Mammary epithelial cell (primary cell): ENCODE results near the gene DDIAS.

Experiments used
- EZH2 ChIP-seq: IDR thresholded peaks from 2 replicates; pipeline ENCODE4 v1.6.1; 2012; ENCODE audit warnings: low read length, inconsistent platforms, borderline replicate concordance
- TF ChIP-seq, protein P1 (sequence below), 2 donors: IDR thresholded peaks in 1 of 2; conservative IDR thresholded peaks in 1 of 2; 2 replicates each; pipeline ENCODE4 v1.5.1; 2011 to 2012; ENCODE audit warnings: inconsistent platforms in 2 of 2, low read length in 2 of 2, mild to moderate bottlenecking in 2 of 2, control low read depth in 1 of 2, low read depth in 1 of 2; ENCODE audit not compliant: insufficient read depth in 1 of 2; ENCODE audit errors: extremely low read depth in 1 of 2

DNA sequence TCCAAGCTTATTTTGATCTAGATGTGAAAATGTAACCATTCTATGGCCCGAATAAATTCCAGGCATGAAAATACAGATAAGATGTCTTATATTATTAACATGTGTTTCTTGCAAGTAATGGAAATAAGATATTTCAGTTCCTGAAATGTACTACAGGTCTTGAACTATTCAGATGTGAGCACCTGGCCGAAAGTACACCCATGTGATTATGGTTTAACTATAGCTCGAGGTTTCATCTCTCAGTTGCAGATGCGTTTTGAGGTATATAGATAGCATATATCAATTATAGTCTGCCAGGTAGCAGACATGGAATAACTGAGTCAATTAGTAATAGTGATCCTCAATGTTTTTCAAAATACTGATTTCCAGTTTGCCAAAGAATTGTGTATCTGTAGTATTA lies 68.3 kb downstream of the DDIAS start:
- TF ChIP-seq, protein P1, sequence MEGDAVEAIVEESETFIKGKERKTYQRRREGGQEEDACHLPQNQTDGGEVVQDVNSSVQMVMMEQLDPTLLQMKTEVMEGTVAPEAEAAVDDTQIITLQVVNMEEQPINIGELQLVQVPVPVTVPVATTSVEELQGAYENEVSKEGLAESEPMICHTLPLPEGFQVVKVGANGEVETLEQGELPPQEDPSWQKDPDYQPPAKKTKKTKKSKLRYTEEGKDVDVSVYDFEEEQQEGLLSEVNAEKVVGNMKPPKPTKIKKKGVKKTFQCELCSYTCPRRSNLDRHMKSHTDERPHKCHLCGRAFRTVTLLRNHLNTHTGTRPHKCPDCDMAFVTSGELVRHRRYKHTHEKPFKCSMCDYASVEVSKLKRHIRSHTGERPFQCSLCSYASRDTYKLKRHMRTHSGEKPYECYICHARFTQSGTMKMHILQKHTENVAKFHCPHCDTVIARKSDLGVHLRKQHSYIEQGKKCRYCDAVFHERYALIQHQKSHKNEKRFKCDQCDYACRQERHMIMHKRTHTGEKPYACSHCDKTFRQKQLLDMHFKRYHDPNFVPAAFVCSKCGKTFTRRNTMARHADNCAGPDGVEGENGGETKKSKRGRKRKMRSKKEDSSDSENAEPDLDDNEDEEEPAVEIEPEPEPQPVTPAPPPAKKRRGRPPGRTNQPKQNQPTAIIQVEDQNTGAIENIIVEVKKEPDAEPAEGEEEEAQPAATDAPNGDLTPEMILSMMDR (conservative IDR thresholded peaks at IDR 0.05 in 1 of 2, IDR thresholded peaks at IDR 0.05 in 1 of 2; ENCODE audit: extremely low read depth in 1 of 2, insufficient read depth in 1 of 2, low read depth in 1 of 2, low read length in 2 of 2): no peak
- no peak for TF ChIP-seq EZH2
